Trophoblast cell (in vitro differentiated cells and primary cell): ENCODE data around the gene ATAD3A.
A peak's percentile ranks its signal among the peaks of the same experiment; 100 is the strongest.

Experiments used
- DNase-seq, 2 donors: peaks; one replicate each; pipeline ENCODE4 v3.0.0-alpha.2; 2016
- H2AFZ ChIP-seq: 2 replicates; pipeline ENCODE4 v1.6.1; 2013; ENCODE audit warnings: low read length, moderate library complexity, mild to moderate bottlenecking; ENCODE audit not compliant: insufficient read depth, poor library complexity
- H2AK5ac ChIP-seq: 2 replicates; pipeline ENCODE4 v1.6.1; 2013; ENCODE audit warnings: mild to moderate bottlenecking, low read length
- H2BK120ac ChIP-seq: 2 replicates; pipeline ENCODE4 v1.6.1; 2013; ENCODE audit warnings: low read length, mild to moderate bottlenecking, moderate library complexity; ENCODE audit not compliant: insufficient read depth, poor library complexity
- H2BK12ac ChIP-seq: 2 replicates; pipeline ENCODE4 v1.6.1; 2013; ENCODE audit warnings: mild to moderate bottlenecking, low read length, moderate library complexity
- H2BK5ac ChIP-seq: 2 replicates; pipeline ENCODE4 v1.6.1; 2013; ENCODE audit warnings: low read length, low read depth, moderate library complexity, mild to moderate bottlenecking; ENCODE audit not compliant: poor library complexity
- H3K14ac ChIP-seq: 2 replicates; pipeline ENCODE4 v1.6.1; 2013; ENCODE audit warnings: mild to moderate bottlenecking, low read length
- H3K18ac ChIP-seq: 2 replicates; pipeline ENCODE4 v1.6.1; 2013; ENCODE audit warnings: mild to moderate bottlenecking, low read length
- H3K23ac ChIP-seq: 2 replicates; pipeline ENCODE4 v1.6.1; 2013; ENCODE audit warnings: low read length
- H3K27ac ChIP-seq: 2 replicates; pipeline ENCODE4 v1.5.1; 2013; ENCODE audit warnings: low read depth, mild to moderate bottlenecking, inconsistent platforms, low read length, moderate library complexity
- H3K27me3 ChIP-seq: 2 replicates; pipeline ENCODE4 v1.6.1; 2013; ENCODE audit warnings: inconsistent platforms, mild to moderate bottlenecking, low read length, moderate library complexity; ENCODE audit not compliant: insufficient read depth
- H3K36me3 ChIP-seq, 2 experiments: 1 replicate in 1 of 2; 2 replicates in 1 of 2; pipeline ENCODE4 v1.6.1; 2013; ENCODE audit warnings: low read length in 2 of 2, mild to moderate bottlenecking in 2 of 2, moderate library complexity in 1 of 2; ENCODE audit not compliant: insufficient read depth in 2 of 2, control insufficient read depth in 1 of 2
- H3K4ac ChIP-seq: 2 replicates; pipeline ENCODE4 v1.6.1; 2013; ENCODE audit warnings: low read depth, mild to moderate bottlenecking, low read length, moderate library complexity
- H3K4me1 ChIP-seq, 2 experiments: 1 replicate in 1 of 2; 2 replicates in 1 of 2; pipeline ENCODE4 v1.6.1; 2013; ENCODE audit warnings: low read length in 2 of 2, mild to moderate bottlenecking in 2 of 2, moderate library complexity in 1 of 2; ENCODE audit not compliant: insufficient read depth in 2 of 2, control insufficient read depth in 1 of 2
- H3K4me2 ChIP-seq: 2 replicates; pipeline ENCODE4 v1.6.1; 2013; ENCODE audit warnings: inconsistent platforms, mild to moderate bottlenecking, low read length, moderate library complexity
- H3K4me3 ChIP-seq: 2 replicates; pipeline ENCODE4 v1.5.1; 2013; ENCODE audit warnings: mild to moderate bottlenecking, low read depth, low read length, inconsistent platforms
- H3K79me1 ChIP-seq: one replicate; pipeline ENCODE4 v1.6.1; 2013; ENCODE audit warnings: low read length
- H3K79me2 ChIP-seq: 2 replicates; pipeline ENCODE4 v1.6.1; 2013; ENCODE audit warnings: low read length, mild to moderate bottlenecking; ENCODE audit not compliant: control insufficient read depth, insufficient read depth, poor library complexity
- H3K9ac ChIP-seq: 2 replicates; pipeline ENCODE4 v1.6.1; 2013; ENCODE audit warnings: mild to moderate bottlenecking, low read length
- H3K9me3 ChIP-seq: 2 replicates; pipeline ENCODE4 v1.6.1; 2013; ENCODE audit warnings: low read depth, mild to moderate bottlenecking, control low read depth, inconsistent platforms, low read length; ENCODE audit not compliant: insufficient read depth
- H4K12ac ChIP-seq: 2 replicates; pipeline ENCODE4 v1.6.1; 2013; ENCODE audit warnings: low read depth, mild to moderate bottlenecking, low read length, moderate library complexity
- H4K8ac ChIP-seq: 2 replicates; pipeline ENCODE4 v1.6.1; 2013; ENCODE audit warnings: low read depth, mild to moderate bottlenecking, low read length, moderate library complexity
- H4K91ac ChIP-seq: one replicate; pipeline ENCODE4 v1.6.1; 2013; ENCODE audit warnings: low read depth, mild to moderate bottlenecking, low read length, moderate library complexity
- whole genome bisulfite sequencing: extraction: QIAGEN DNeasy Blood & Tissue Kit; methylation state at CpG from one replicate; pipeline ENCODE4 v1.1.7; 2013; ENCODE audit warnings: missing lambda C conversion rate; ENCODE audit not compliant: insufficient read length, insufficient coverage; ENCODE audit errors: extremely low coverage; 5-methylcytosine and 5-hydroxymethylcytosine counted together

ATAD3A gene

DNA sequence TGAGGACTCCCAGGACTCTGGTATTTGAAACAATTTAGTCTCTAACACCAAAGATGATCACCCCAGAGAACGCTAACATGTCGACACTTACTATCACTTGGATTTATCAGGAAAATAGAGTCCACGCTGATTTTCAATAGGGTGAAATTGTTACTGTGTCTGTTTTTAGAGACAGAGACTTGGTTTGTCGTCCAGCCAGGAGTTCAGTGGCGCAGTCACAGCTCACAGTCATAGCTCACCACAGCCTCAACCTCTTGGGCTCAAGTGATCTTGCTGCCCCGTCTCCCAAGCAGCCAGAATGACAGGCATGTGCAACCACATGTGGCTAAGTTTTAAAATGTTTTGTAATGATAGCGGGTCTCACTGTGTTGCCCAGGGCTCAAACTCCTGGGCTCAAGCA, 57.4 kb downstream of the ATAD3A start:
- no peak for DNase-seq
- Histone ChIP-seq H3K79me2 (peaks cover 34% of the 10 kb centered on the region), H3K4me3 (no peak overlapping the region), H3K23ac (no peak overlapping the region), H3K36me3 (peaks cover 25 to 26% of the 10 kb centered on the region in 2 experiments), H3K14ac (no peak overlapping the region), H3K4me1 (peaks cover 0 to 3% of the 10 kb centered on the region in 2 experiments), H4K8ac (no peak overlapping the region), H3K79me1 (peaks cover 4% of the 10 kb centered on the region), H3K4ac (peak overlapping the region; percentile 53), H2BK12ac (no peak overlapping the region), H2BK120ac (no peak overlapping the region), H3K9ac (no peak overlapping the region), H2BK5ac (no peak overlapping the region), H3K18ac (no peak overlapping the region), H4K91ac (no peak overlapping the region), H2AK5ac (no peak overlapping the region), H3K4me2 (no peak overlapping the region), H2AFZ (no peak overlapping the region), H4K12ac (no peak overlapping the region), H3K27ac (no peak overlapping the region), H3K9me3 (no peaks in the 10 kb centered on the region), H3K27me3 (no peaks in the 10 kb centered on the region)
- no CpG with 5 or more reads among the region's 7 CpGs for WGBS

DNA sequence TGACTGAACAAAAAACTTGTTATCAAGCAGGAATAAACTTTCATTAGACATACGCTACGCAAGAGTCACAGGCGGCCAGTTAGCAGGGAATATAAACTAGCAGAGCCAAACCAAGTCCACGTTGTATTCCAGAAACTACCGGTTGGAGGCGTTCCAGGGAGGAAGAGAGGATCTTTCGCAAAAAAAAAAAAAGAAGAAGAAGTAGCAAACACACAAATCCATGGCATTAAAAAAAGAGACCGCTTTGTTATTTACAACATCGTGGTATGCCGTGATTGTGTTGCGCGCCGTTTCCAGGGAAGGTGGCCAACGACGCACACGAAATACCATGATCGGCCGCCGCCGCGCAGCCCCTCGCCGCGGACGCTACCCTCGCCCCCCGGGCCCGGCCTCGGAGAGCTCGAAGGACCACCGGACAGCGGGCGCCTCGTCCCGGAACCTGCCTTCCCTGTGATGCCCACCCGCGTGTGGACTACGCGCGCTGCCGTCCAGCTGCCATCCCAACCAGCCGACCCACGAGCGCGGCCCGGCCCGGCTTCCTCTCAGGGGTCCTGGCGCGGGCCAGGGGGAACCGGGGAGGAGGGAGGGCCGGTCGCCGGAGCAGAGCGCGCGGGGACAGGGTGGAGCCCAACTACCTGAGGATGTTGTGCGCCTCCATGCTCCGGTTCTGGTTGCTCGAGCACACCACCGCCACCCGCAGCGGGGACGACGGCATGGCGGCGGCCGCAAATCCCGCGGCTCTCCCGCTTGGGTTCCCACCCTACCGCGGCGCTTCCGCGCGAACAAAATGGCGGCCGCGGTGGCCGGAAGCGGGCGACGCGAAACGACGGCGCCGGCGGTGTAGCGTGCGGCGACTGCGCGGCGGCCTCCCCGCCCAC, 62.1 kb downstream of the ATAD3A start:
- Histone ChIP-seq H3K18ac (peak overlapping the region; percentile 98), H3K4me1 (peaks cover 0 to 7% of the 10 kb centered on the region in 2 experiments), H4K8ac (peak overlapping the region; percentile 93), H3K27ac (peak overlapping the region; percentile 98), H3K4me2 (peak overlapping the region; percentile 99), H2BK12ac (no peak overlapping the region), H4K91ac (peak overlapping the region; percentile 97), H3K9me3 (peaks cover 3% of the 10 kb centered on the region), H3K4ac (peak overlapping the region; percentile 94), H2BK120ac (peak overlapping the region; percentile 67), H3K14ac (peak overlapping the region; percentile 99), H3K79me2 (peaks cover 23% of the 10 kb centered on the region), H3K4me3 (peak overlapping the region; percentile 100), H3K23ac (no peak overlapping the region), H2AK5ac (peak overlapping the region; percentile 94), H3K36me3 (peaks cover 7 to 10% of the 10 kb centered on the region in 2 experiments), H3K79me1 (peaks cover 13% of the 10 kb centered on the region), H4K12ac (peak overlapping the region; percentile 92), H3K9ac (peak overlapping the region; percentile 100), H2AFZ (peak overlapping the region; percentile 97), H3K27me3 (no peaks in the 10 kb centered on the region), H2BK5ac (peak overlapping the region; percentile 90)
- peak; percentile 63 to 80 for DNase-seq
- WGBS = no CpG with 5 or more reads among the region's 96 CpGs

DNA sequence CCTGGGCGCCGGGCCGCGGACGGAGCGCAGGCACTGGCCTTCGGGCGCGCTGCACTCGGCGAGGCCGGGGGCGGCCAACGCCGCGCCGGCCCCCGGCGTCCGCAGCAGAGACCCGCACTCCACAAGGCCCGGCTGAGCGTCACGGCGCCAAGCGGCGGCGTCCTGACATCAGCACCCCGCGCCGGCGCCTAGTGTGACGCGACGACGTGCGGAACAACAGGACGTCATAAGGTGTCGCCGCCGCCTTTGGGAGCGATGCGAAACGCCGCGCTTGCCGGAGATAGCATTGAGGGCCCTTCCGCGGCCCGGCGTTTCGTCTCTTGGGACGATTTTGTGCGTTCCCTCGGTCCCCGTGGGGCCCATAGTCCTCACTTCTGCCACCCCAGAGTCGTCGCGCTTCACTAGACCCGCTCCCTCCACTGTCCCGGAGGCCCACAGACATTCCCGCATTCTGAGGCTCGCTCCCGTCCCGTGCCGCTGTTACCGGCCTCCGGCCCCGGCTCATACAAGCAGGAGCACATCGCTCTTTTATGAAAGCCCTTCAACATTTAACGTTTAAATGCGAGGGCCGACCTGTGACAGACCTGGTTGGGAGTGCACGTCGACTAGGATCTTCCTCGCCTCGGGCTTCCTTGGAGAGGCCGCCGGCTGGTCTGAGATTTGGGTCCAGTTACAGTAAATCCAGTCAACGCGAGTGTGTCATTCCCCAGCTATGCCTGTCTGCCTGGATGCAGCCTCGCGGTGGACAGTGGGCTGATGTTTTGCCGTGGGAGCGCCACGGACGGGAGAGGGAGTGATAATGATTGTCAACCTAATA, 63.0 kb downstream of the ATAD3A start, which contains the start of gene SSU72:
TSS of gene SSU72 (minus strand) at position 143 of the 817 bp plus-strand sequence. CDS start 306 bp downstream, outside the sequence.
- peaks cover 6 to 7% of the 10 kb centered on the region in 2 experiments for H3K36me3 ChIP-seq
- H3K79me1 ChIP-seq = peaks cover 13% of the 10 kb centered on the region
- peak within 1 kb of the TSS; percentile 94 for H2AK5ac ChIP-seq
- peak within 1 kb of the TSS; percentile 93 for H4K8ac ChIP-seq
- H2BK12ac ChIP-seq = no peak within 1 kb of the TSS
- peak within 1 kb of the TSS; percentile 99 for H3K4me2 ChIP-seq
- no CpG with 5 or more reads among the region's 87 CpGs for WGBS
- H2BK120ac ChIP-seq = peak within 1 kb of the TSS; percentile 67
- peak within 1 kb of the TSS; percentile 94 for H3K4ac ChIP-seq
- H3K18ac ChIP-seq = peak within 1 kb of the TSS; percentile 98
- H3K4me3 ChIP-seq = peak within 1 kb of the TSS; percentile 100
- no peaks in the 10 kb centered on the region for H3K27me3 ChIP-seq
- peaks cover 3% of the 10 kb centered on the region for H3K9me3 ChIP-seq
- peak within 1 kb of the TSS; percentile 99 for H3K14ac ChIP-seq
- H2AFZ ChIP-seq = peak within 1 kb of the TSS; percentile 97
- H2BK5ac ChIP-seq = peak within 1 kb of the TSS; percentile 90
- H3K79me2 ChIP-seq = peaks cover 23% of the 10 kb centered on the region
- peak within 1 kb of the TSS; percentile 54 for H3K23ac ChIP-seq
- H4K12ac ChIP-seq = peak within 1 kb of the TSS; percentile 92
- H3K4me1 ChIP-seq = peaks cover 0 to 7% of the 10 kb centered on the region in 2 experiments
- peak; percentile 92 to 97 for DNase-seq
- H3K9ac ChIP-seq = peak within 1 kb of the TSS; percentile 100
- peak within 1 kb of the TSS; percentile 97 for H4K91ac ChIP-seq
- peak within 1 kb of the TSS; percentile 98 for H3K27ac ChIP-seq

DNA sequence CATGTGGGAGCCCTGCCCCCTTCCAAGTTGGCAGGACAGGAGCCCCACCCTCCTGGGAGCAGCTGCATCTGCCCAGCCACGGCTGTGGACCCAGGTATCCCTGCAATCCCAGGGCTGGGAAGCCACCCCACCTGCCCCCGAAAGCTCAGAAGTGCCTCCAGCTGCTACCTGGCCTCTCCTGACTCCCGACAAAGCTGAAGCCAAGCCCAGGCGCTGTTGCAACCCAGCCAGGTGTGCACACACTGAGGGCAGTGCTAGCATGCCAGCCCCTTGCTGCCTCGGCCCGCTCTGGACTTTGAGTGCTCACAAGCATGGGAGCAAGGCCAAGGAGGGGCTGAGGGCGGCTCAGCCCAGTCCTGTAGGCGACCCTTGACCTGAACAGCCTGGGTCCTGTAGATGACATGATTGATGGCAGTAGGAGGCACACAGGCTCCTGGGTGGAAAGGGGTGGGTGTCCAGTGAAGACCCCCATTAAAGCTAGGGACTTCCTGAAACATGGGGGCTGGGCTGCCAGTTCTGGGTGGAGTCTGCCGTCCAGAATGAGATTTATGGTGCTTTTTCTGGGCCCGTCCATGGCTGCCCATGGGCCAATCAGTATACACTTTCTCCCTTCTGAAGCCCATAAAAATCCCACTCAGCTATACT, 65.5 kb downstream of the ATAD3A start:
- no peaks in the 10 kb centered on the region for H3K36me3 ChIP-seq
- H3K18ac ChIP-seq = no peak overlapping the region
- WGBS = no CpG with 5 or more reads among the region's 10 CpGs
- H3K4me3 ChIP-seq = peak overlapping the region; percentile 25
- H2BK12ac ChIP-seq = no peak overlapping the region
- H3K9ac ChIP-seq = no peak overlapping the region
- H2AK5ac ChIP-seq = no peak overlapping the region
- no peak overlapping the region for H4K8ac ChIP-seq
- no peak overlapping the region for H3K14ac ChIP-seq
- DNase-seq = no peak
- H3K79me2 ChIP-seq = peaks cover 16% of the 10 kb centered on the region
- H2AFZ ChIP-seq = no peak overlapping the region
- no peak overlapping the region for H3K27ac ChIP-seq
- no peak overlapping the region for H2BK120ac ChIP-seq
- H3K23ac ChIP-seq = no peak overlapping the region
- no peak overlapping the region for H3K4me2 ChIP-seq
- H3K4ac ChIP-seq = no peak overlapping the region
- H4K91ac ChIP-seq = no peak overlapping the region
- no peak overlapping the region for H2BK5ac ChIP-seq
- H3K27me3 ChIP-seq = no peaks in the 10 kb centered on the region
- peaks cover 3% of the 10 kb centered on the region for H3K9me3 ChIP-seq
- peaks cover 13% of the 10 kb centered on the region for H3K79me1 ChIP-seq
- peaks cover 0 to 7% of the 10 kb centered on the region in 2 experiments for H3K4me1 ChIP-seq
- H4K12ac ChIP-seq = no peak overlapping the region
